GM23338 (cell line): Measurements from ENCODE around the gene AGER. TPM values are rescaled to one million over a fixed set of nuclear protein-coding genes. Genes with fewer than 3 reads are reported as not detected.

Experiments
- ATAC-seq: fragments of 200-7000 bp; cut with Tn5 transposase; 3 replicates; pipeline ENCODE4 v1.9.1; 2020
- DNase-seq: peaks from one replicate; pipeline ENCODE4 v3.0.0-alpha.2; 2015; ENCODE audit warnings: low spot score
- H2AFZ ChIP-seq: fragments of 200-600 bp; sonication (generic); 2 replicates; pipeline ENCODE4 v1.8.0; 2016; ENCODE audit warnings: antibody characterized with exemption, mild to moderate bottlenecking, moderate library complexity
- H3F3A ChIP-seq: fragments of 200-600 bp; sonication (generic); replicated peaks from 2 replicates; pipeline ENCODE4 v1.8.0; 2017; ENCODE audit warnings: antibody characterized with exemption, mixed run types, low read depth
- H3K27ac ChIP-seq: fragments of 200-600 bp; sonication (generic); 2 replicates; pipeline ENCODE4 v1.6.1; 2016; ENCODE audit warnings: low read depth
- H3K27me3 ChIP-seq: fragments of 200-600 bp; sonication (generic); 2 replicates; pipeline ENCODE4 v1.8.0; 2016; ENCODE audit warnings: mild to moderate bottlenecking, mixed run types, moderate library complexity; ENCODE audit not compliant: insufficient read depth
- H3K36me3 ChIP-seq: fragments of 200-600 bp; sonication (generic); 2 replicates; pipeline ENCODE4 v1.8.0; 2016; ENCODE audit warnings: mild to moderate bottlenecking; ENCODE audit not compliant: insufficient read depth
- H3K4me1 ChIP-seq: fragments of 200-600 bp; sonication (generic); 2 replicates; pipeline ENCODE4 v1.8.0; 2016; ENCODE audit warnings: mild to moderate bottlenecking, moderate library complexity; ENCODE audit not compliant: insufficient read depth
- H3K4me2 ChIP-seq: fragments of 200-600 bp; sonication (generic); 2 replicates; pipeline ENCODE4 v1.7.1; 2017; ENCODE audit warnings: mixed run types
- H3K4me3 ChIP-seq: fragments of 200-600 bp; sonication (generic); 2 replicates; pipeline ENCODE4 v1.6.1; 2016; ENCODE audit warnings: mixed run types
- H3K79me2 ChIP-seq: fragments of 200-600 bp; sonication (generic); replicated peaks from 2 replicates; pipeline ENCODE4 v1.8.0; 2017; ENCODE audit warnings: mild to moderate bottlenecking; ENCODE audit not compliant: insufficient read depth
- H3K9me2 ChIP-seq: fragments of 200-600 bp; sonication (generic); 2 replicates; pipeline ENCODE4 v1.8.0; 2017; ENCODE audit not compliant: insufficient read depth
- H4K20me1 ChIP-seq: fragments of 200-600 bp; sonication (generic); replicated peaks from 2 replicates; pipeline ENCODE4 v1.8.0; 2017; ENCODE audit warnings: mild to moderate bottlenecking; ENCODE audit not compliant: insufficient read depth
- H3K27ac Mint-ChIP-seq: 2 replicates; pipeline ENCODE4 v1.8.0; 2020; ENCODE audit warnings: inconsistent platforms, mild to moderate bottlenecking, moderate library complexity, mixed read lengths
- H3K27me3 Mint-ChIP-seq: 3 replicates; pipeline ENCODE4 v1.8.0; 2022; ENCODE audit warnings: low read depth, mild to moderate bottlenecking, moderate library complexity, mixed read lengths, inconsistent platforms; ENCODE audit not compliant: insufficient read depth, poor library complexity
- H3K36me3 Mint-ChIP-seq: 3 replicates; pipeline ENCODE4 v1.8.0; 2021; ENCODE audit warnings: low read depth, mild to moderate bottlenecking, inconsistent platforms, moderate library complexity, mixed read lengths
- H3K4me1 Mint-ChIP-seq: 3 replicates; pipeline ENCODE4 v1.8.0; 2020; ENCODE audit warnings: mild to moderate bottlenecking, inconsistent platforms, mixed read lengths
- H3K4me3 Mint-ChIP-seq: 3 replicates; pipeline ENCODE4 v1.8.0; 2021; ENCODE audit warnings: moderate library complexity, mild to moderate bottlenecking, inconsistent platforms, mixed read lengths
- H3K9me3 Mint-ChIP-seq: 3 replicates; pipeline ENCODE4 v1.8.0; 2020; ENCODE audit warnings: moderate library complexity, mild to moderate bottlenecking, inconsistent platforms, mixed read lengths
- CREB1 ChIP-seq: fragments of 250-450 bp; sonication (Bioruptor Pico); IDR thresholded peaks from 2 replicates; pipeline ENCODE4 v1.5.0; 2020; ENCODE audit warnings: low read depth, mild to moderate bottlenecking, moderate library complexity
- CTCF ChIP-seq, 2 experiments: fragments of 200-600 bp in 1 of 2; sonication (generic) in 1 of 2; conservative IDR thresholded peaks; 2 replicates each; pipeline versions ENCODE4 v1.5.1 to v1.6.1; 2016 to 2017; ENCODE audit warnings: antibody characterized with exemption in 2 of 2, low read depth in 2 of 2, mild to moderate bottlenecking in 2 of 2, moderate library complexity in 1 of 2
- ETS1 ChIP-seq: IDR thresholded peaks from 2 replicates; pipeline ENCODE4 v1.6.1; 2016; ENCODE audit warnings: antibody characterized with exemption
- EZH2 ChIP-seq: fragments of 200-600 bp; sonication (generic); IDR thresholded peaks from one replicate; pipeline ENCODE4 v1.8.0; 2017; ENCODE audit warnings: antibody characterized with exemption, mild to moderate bottlenecking, low read depth; ENCODE audit not compliant: unreplicated experiment
- EZH2phosphoT487 ChIP-seq: fragments of 200-600 bp; sonication (generic); IDR thresholded peaks from one replicate; pipeline ENCODE4 v1.8.1; 2018; ENCODE audit warnings: antibody characterized with exemption; ENCODE audit not compliant: unreplicated experiment
- JUNB ChIP-seq: IDR thresholded peaks from one replicate; pipeline ENCODE4 v1.6.1; 2016; ENCODE audit warnings: antibody characterized with exemption; ENCODE audit not compliant: unreplicated experiment
- NANOG ChIP-seq: IDR thresholded peaks from 2 replicates; pipeline ENCODE4 v1.6.1; 2016; ENCODE audit warnings: antibody characterized with exemption, borderline replicate concordance
- POLR2AphosphoS5 ChIP-seq: IDR thresholded peaks from 2 replicates; pipeline ENCODE4 v1.6.1; 2016; ENCODE audit warnings: antibody characterized with exemption, low read depth
- REST ChIP-seq: IDR thresholded peaks from one replicate; pipeline ENCODE4 v1.6.1; 2018; ENCODE audit warnings: antibody characterized with exemption; ENCODE audit not compliant: unreplicated experiment
- STAT1 ChIP-seq: IDR thresholded peaks from one replicate; pipeline ENCODE4 v1.6.1; 2016; ENCODE audit warnings: antibody characterized with exemption; ENCODE audit not compliant: unreplicated experiment
- ZNF114 ChIP-seq: fragments of 250-450 bp; sonication (Bioruptor Pico); IDR thresholded peaks from 2 replicates; pipeline ENCODE4 v1.5.0; 2020; ENCODE audit warnings: mild to moderate bottlenecking, moderate library complexity
- ZNF331 ChIP-seq: fragments of 250-450 bp; sonication (Bioruptor Pico); IDR thresholded peaks from 2 replicates; pipeline ENCODE4 v1.5.0; 2020; ENCODE audit warnings: low read depth, mild to moderate bottlenecking, moderate library complexity
- ZNF462 ChIP-seq: fragments of 250-450 bp; sonication (Bioruptor Pico); IDR thresholded peaks from 2 replicates; pipeline ENCODE4 v1.5.0; 2020; ENCODE audit warnings: mild to moderate bottlenecking, moderate library complexity
- polyA plus RNA-seq: library from polyadenylated mRNA; unstranded; fragments of >200 nt; fragmentation: Nextera tagmentation; extraction: Ambion mirVana; gene quantifications from 2 replicates; pipeline ENCODE4 v1.2.1, GENCODE V29; 2016
- total RNA-seq: library from RNA; depleted of rRNA; stranded (reverse); fragments of >200 nt; shearing (Covaris generic); gene quantifications from 2 replicates; pipeline ENCODE4 v1.2.3, GENCODE V29; 2014

The AGER gene
- total and polyA plus RNA-seq, 2 experiments from 2014 or later = 2.3 to 3.4 TPM

- TF ChIP-seq ZNF331 (no peak), EZH2 (no peak), CTCF (conservative IDR thresholded peaks at IDR 0.05; ENCODE audit: low read depth in 2 of 2) (no peak), ETS1 (no peak), NANOG (no peak), REST (no peak), POLR2AphosphoS5 (no peak), JUNB (no peak), CREB1 (no peak), EZH2phosphoT487 (no peak), ZNF462 (no peak), ZNF114 (CRISPR knock-in tag) (no peak), STAT1 (no peak)
- DNase-seq (no peak), ATAC-seq (no peak)
- Histone ChIP-seq H3K27me3 (no peaks in the 10 kb centered on the region), H3K4me1 (no peaks in the 10 kb centered on the region), H3K36me3 (no peaks in the 10 kb centered on the region), H3K27ac (no peak overlapping the region), H4K20me1 (no peaks in the 10 kb centered on the region), H2AFZ (no peak overlapping the region), H3F3A (no peaks in the 10 kb centered on the region), H3K4me3 (no peak overlapping the region), H3K4me2 (no peak overlapping the region), H3K79me2 (no peaks in the 10 kb centered on the region), H3K9me2 (0 out of 2 replicates have a peak, but pooled peaks cover 3% of the 10 kb centered on the region)
- peaks cover 13% of the 10 kb centered on the region for H3K27me3 Mint-ChIP-seq
- no peaks in the 10 kb centered on the region; the same call in 2 of the 3 replicates for H3K9me3 Mint-ChIP-seq
- no peak overlapping the region for H3K4me3 Mint-ChIP-seq
- H3K27ac Mint-ChIP-seq = no peak overlapping the region
- no peaks in the 10 kb centered on the region for H3K36me3 Mint-ChIP-seq
- no peaks in the 10 kb centered on the region for H3K4me1 Mint-ChIP-seq
Measured at GRCh38 chr6:32218167-32218566, 34.1 kb upstream of the AGER start.
